Sigmoid colon (tissue), 4 donors: ENCODE results near the gene CPNE9.

Experiments
- CTCF ChIP-seq, 4 experiments: fragments of 450-650 bp in 3 of 4; fragments of 200-600 bp in 1 of 4; IDR thresholded peaks; one replicate each; pipeline ENCODE4 v1.5.1; 2016 to 2019; ENCODE audit warnings: antibody characterized with exemption in 4 of 4, mild to moderate bottlenecking in 3 of 4, moderate library complexity in 2 of 4
- POLR2A ChIP-seq, 2 donors: fragments of 450-650 bp; IDR thresholded peaks; one replicate each; pipeline ENCODE4 v1.6.1; 2016; ENCODE audit warnings: antibody characterized with exemption in 2 of 2, mild to moderate bottlenecking in 2 of 2, moderate library complexity in 2 of 2
- POLR2AphosphoS5 ChIP-seq, 4 donors: sonication (generic); formaldehyde crosslinking; IDR thresholded peaks; one replicate each; pipeline ENCODE4 v1.6.1; 2017; ENCODE audit warnings: antibody characterized with exemption in 4 of 4

DNA sequence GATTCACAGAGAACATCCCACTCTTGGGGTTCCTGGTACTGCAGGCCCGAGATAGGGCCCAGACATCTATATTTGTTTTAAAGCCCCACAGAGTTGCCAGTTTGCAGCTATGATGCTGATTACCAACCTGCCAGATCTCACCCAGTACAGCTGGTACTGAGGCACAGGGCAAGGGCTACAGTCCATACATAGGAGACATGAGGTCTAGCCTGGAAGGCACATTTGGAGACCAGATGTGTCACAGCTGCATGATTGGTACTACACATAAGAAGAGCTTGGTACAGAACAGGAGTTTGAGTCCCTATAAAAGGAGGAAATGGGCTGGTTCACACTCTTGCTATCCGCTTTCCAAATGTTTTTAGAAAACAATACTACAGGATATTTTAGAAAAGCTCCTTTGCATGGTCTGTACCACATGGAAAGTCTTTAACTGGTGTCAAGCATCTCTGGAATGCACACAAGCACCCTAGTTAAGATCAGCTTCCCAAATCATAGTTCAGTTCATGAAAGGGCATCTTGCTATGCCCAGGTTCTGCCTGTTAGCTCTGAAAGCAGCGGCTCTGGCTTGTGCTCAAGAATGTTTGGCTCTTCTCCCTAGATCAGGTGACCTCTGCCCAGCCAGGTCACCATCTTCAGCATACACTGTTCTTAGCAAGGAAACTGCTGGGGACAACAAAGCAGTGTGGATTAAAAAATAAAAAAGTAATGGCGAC lies 33.8 kb upstream of the CPNE9 start:
- TF ChIP-seq CTCF (IDR thresholded peaks at IDR 0.05) (no peak), POLR2A (IDR thresholded peaks at IDR 0.05) (no peak), POLR2AphosphoS5 (IDR thresholded peaks at IDR 0.05) (no peak)
